ENCODE data around the gene C3. TPM values are rescaled to one million over a fixed set of nuclear protein-coding genes. Genes with fewer than 3 reads are reported as not detected.

Gene C3
- total RNA-seq, 1 donor from 2014 or later, result 8.2 TPM

Small RNAs within 50 kb of the gene (microRNA-seq; reads per million reads assigned to microRNA genes)
- not detected for gene MIR6791

Other genes starting within 250 kb of the C3 start
- 0.93 and 0.94 TPM in 2 replicates for gene DENND1C, start 238.9 kb downstream of the C3 start, total RNA-seq (ENCODE audit: low replicate concordance)
- gene TUBB4A, start 218.3 kb downstream of the C3 start, total RNA-seq (ENCODE audit: low replicate concordance), result 6.8 and 10.9 TPM in 2 replicates
- gene TNFSF9, start 189.6 kb downstream of the C3 start, total RNA-seq (ENCODE audit: low replicate concordance), result 1.3 and 3.4 TPM in 2 replicates
- 0.74 and 1.0 TPM in 2 replicates for gene CD70, start 129.5 kb downstream of the C3 start, total RNA-seq (ENCODE audit: low replicate concordance)
- gene TNFSF14, start 50.5 kb downstream of the C3 start, total RNA-seq (ENCODE audit: low replicate concordance), result not detected in 2 replicates
- 55.4 and 56.1 TPM in 2 replicates for gene GPR108, start 16.9 kb upstream of the C3 start, total RNA-seq (ENCODE audit: low replicate concordance)
- 35.1 and 42.3 TPM in 2 replicates for gene TRIP10, start 19.0 kb upstream of the C3 start, total RNA-seq (ENCODE audit: low replicate concordance)
- gene SH2D3A, start 46.8 kb upstream of the C3 start, total RNA-seq (ENCODE audit: low replicate concordance), result 17.4 and 47.5 TPM in 2 replicates
- not detected in 2 replicates for gene VAV1, start 52.1 kb upstream of the C3 start, total RNA-seq (ENCODE audit: low replicate concordance)
- gene ADGRE1, start 166.9 kb upstream of the C3 start, total RNA-seq (ENCODE audit: low replicate concordance), result not detected in 2 replicates

Measured in type B pancreatic cell (in vitro differentiated cells).